Cerebellar nuclear complex (tissue), 1 donor: ENCODE results near the gene TMCO4.

Source experiments
- DNase-seq, 2 experiments: peaks; one replicate each; lab custom pipeline; 2025; lab: John Stamatoyannopoulos, UW

TMCO4 gene

GRCh38 chr1:19749685-19750084 is 50.0 kb downstream of the TMCO4 start:
- no peak for DNase-seq

GRCh38 chr1:19747761-19748160 is 52.0 kb downstream of the TMCO4 start:
- DNase-seq = no peak

- no peak for DNase-seq
These were observed 54.8 kb downstream of the TMCO4 start for GRCh38 chr1:19744886-19745285.

DNA sequence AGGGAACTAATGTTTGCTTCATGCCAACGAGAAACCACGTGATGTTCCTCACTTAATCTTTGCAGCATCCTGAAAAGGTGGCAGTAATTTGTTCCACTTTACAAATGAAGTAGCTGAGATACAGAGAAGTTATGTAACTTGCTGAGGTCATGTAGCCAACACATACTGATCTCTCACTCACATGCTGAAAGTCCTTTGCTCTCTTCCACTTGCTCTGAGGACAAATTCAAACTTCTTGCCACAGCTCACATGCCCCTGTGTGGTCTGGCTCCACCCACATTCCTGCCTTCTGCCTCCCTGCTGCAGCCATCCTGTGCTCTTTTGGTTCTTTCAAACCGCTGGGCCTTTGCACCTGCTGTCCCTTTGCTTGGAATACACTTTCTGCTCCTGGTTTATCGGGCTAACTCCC is 55.4 kb downstream of the TMCO4 start:
- DNase-seq = no peak

DNA sequence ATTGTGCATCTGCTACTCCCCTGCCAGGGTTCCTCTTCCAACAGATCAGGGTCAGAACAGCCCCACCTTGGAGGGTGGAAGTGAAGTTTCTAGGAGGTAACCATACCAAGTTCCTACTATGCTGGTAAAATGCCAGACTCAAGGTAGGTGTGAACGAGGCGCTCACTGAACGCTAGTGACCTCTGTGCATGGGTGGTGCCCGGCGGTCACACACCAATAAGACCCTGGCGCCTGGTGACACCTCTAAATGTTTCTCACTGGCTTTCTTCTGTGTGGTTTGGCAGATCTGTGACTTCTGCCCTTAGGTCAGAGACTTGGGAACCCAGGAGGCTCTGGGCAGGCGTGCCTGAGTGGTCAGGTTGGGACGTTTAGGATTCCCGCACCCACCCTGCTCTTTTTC is 55.9 kb downstream of the TMCO4 start:
- DNase-seq = no peak

GRCh38 chr1:19743180-19743579 is 56.5 kb downstream of the TMCO4 start:
- DNase-seq = no peak

DNA sequence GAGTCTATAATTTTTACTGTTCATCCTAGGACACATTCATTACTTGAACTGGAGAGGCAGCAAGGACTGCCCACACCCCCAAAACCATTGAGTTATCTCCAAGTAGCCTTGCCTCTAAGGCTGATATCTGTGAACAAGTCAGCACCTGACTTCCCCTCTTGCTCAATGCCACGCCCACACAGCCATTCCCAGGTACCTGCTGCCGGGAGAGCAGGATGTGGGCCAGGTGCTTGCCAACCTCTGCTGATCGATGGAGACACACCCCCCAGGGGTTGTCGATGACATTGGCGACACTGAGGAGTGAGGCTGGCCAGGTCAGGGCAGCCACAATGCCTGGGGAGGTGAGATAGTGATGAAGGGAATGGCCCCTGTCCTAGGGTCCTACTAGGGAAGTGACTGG is 60.1 kb downstream of the TMCO4 start:
- no peak for DNase-seq

DNA sequence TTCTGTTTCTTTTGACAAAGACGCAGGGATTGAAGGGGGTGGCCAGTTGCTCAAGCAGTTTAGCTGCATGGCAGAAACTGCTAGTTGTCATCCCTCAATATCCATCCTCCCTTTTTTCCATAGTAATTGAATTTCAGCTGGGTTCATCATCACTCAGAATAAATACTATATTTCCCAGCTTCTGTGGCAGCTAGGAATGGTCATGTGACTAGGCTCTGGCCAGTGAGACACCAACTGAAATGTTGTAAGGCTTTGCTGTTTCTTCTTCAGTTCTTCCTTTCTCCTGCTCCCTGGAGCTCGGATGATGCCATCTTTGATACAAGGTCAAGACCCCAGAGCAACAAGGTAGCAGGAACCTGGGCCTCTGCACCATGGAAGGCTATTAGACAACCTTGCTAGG is 61.0 kb downstream of the TMCO4 start:
- DNase-seq = no peak

- no peak for DNase-seq
These were observed 61.6 kb downstream of the TMCO4 start for GRCh38 chr1:19738076-19738475.

GRCh38 chr1:19737104-19737825 is 62.5 kb downstream of the TMCO4 start:
- no peak for DNase-seq

GRCh38 chr1:19735440-19736127 is 64.1 kb downstream of the TMCO4 start:
- no peak for DNase-seq

- no peak for DNase-seq
These were observed 65.2 kb downstream of the TMCO4 start for GRCh38 chr1:19734472-19734999.

DNA sequence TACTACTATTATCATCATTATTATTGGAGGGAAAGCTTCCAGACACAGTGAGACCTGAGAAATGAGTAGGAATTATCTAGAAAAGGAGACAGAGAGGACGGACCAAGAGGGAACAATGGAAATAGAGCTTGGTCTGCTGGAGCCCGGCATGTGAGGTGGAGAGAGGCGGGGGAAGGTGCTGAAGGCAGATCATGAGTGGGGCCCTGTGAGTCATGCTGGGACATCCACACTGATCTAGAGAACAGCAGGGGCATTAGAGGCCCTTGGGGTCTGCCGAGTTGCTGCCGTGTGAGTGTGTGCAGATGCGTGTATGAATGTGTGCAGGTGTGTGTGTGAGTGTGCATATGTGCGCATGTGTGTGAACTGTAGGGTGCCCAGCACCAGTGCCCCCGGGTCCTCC is 65.7 kb downstream of the TMCO4 start:
- DNase-seq = no peak

DNA sequence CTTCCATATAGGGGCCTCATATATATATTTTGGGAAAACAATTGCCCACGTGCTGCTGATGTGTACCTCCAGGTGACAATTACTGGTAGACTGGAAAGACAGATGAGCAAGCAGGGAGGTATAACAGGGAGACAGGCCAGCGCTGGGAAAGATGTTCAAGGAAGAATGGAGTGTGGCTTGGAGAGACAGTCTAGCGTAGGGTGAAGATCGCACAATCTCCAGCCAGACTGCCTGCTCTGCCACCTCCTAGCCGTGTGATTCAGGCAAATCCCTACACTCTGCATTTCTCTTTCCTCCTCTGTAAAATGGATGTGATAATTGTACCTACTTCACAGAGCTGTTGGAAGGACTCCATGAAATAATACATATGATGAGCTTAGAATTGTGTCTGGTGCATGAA is 66.1 kb downstream of the TMCO4 start:
- DNase-seq = no peak

- no peak for DNase-seq
These were observed 68.3 kb downstream of the TMCO4 start for GRCh38 chr1:19731311-19731821.

DNA sequence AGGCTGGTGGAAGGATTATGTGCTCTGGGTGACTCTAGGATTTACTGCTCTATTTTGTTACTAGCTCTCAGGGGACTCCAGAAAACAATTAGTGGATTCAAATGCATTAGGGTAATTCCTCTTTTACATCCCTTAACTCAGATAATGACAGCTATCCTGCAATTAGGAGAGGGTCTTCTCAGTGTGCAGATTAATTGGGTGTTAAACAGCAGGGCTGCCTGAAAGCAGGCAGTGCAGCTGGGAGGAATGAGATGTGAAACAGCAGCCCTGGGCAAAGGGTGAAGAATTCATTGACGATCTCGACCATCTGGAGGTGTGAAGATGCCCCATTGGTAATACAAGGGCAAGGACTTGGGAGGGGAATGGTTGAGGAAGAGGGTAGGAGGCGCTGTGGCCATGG is 68.9 kb downstream of the TMCO4 start:
- no peak for DNase-seq

DNA sequence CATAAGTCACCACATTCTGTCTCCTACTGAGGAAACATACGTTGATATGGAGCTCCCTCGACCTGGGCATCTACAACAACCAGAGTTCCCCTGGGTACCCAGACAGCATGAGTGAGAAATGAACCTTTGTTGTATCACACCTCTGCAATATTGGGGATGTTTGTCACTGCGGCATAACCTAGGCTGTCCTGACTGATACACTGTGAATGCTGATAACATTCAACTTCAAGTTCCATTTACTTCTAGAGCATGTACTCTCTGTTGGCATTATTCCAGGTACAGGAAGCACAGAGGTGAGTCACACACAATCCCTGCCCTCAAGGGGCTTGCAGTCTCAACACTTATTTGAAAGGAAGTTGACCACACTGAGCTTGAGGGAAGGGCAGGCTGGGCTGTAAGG is 69.5 kb downstream of the TMCO4 start:
- DNase-seq = no peak

DNA sequence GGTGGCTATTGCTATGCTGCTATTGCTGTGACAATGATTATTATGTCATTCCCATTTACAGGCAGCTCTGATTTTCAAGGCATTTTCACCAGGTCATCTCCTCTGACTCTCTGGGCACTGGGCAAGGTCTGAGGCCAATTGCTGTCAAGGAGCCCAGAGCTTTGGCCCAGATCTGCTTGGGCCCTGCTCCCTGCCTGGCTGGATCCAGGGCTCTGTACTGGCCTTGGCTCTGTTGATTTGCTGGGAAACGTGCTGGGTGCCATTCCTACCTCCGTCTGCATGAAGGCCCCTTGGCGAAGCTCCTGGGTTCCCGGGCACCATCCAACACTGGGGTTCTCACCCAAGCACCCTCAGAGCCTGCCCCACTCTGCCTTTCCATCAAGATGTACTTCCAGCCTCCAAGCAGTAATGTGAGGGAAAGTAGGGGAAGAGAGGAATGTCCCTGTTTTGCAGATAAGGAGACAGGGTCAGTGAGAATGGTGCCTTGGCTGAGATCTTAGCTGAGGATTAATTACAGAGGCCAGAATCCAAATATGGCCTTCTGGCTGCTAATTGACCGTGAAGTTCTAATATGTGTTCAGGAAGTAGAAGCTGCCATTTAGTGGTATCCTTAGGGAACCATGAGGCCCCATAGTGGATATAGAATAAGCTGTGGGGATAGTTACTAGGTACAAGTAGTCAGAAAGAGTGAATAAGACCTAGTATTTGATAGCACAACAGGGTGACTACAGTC is 71.1 kb downstream of the TMCO4 start:
- peak in 1 of 2 experiments; percentile 15 for DNase-seq

DNA sequence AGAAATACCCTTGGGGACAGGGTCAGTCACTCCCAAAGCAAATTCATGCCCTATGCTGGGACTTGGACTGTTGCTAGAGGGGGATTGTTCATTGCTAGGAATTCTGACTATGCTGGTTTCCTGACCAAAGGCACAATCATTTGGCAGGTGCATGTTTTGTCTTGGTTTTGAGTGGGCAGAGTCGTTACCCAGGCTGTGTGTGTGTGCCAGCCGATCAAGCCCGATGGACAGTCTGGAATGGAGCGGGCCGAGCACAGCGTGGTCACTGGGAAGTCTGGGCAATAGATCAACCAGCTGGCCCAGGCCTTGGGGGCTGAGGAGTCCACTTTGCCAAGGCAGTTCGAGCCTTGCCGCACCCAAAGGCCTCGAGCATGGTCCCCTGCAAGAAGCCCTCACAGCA is 74.1 kb downstream of the TMCO4 start:
- DNase-seq = no peak

GRCh38 chr1:19723874-19724273 is 75.8 kb downstream of the TMCO4 start:
- DNase-seq = no peak

DNA sequence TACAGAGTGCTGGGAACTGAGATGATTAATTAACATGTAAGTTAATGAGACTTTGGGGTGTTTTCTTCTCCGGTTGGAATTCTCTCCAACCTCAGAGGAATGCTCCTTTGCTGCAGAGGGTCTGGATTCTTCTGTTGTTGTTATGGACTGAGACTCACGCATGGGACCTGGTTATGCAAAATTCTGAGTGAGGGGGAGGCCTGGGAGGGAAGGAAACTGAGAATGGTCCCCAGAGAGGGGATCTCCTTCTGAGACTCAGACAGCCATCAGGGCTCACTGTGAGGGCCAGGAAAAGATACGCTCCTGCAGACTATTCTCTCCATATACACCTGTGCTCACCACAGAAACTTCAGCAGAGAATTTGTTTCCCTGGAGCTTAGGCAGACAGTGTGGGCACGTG is 78.7 kb downstream of the TMCO4 start:
- no peak for DNase-seq

- DNase-seq = no peak
These were observed 79.5 kb downstream of the TMCO4 start for GRCh38 chr1:19720174-19720573.

DNA sequence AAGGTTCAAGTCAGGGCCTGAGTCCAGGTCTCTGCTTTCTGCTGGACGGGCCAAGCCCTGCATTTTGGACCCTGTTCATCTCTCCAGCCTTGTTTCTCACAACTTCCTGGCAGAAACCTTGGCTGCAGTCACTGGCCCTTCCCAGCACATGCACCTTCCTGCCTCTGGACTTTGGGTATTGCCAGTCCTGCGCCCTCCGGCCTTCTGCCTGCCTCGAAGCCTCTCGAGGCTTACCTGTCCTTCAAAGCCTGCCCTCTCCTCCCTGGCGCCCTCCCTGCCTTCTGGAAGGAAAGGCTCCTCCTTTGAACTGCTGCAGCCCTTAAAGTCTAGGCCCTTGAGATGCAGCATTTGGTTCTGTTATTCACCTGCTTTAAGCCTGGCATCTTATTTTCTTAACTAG is 82.2 kb downstream of the TMCO4 start:
- no peak for DNase-seq
